GM12878 (cell line): ENCODE data around the gene OVOL1. TPM values are rescaled to one million over a fixed set of nuclear protein-coding genes. Genes with fewer than 3 reads are reported as not detected.

Source experiments
- ATAC-seq: fragments of 200-7000 bp; cut with Tn5 transposase; 3 replicates; pipeline ENCODE4 v1.9.1; 2020; ENCODE audit warnings: mild to moderate bottlenecking, moderate library complexity
- BruUV-seq: library from RNA; stranded (reverse); fragments of 400-500 nt; replicated peaks from 2 replicates; lab custom pipeline; 2021; lab: Mats Ljungman, UMichigan
- CTCF ChIA-PET: fragments of 300-600 bp; sonication (Branson Sonifier 250); formaldehyde crosslinking; extraction: SDS; loops from one replicate; lab custom pipeline; 2021; ENCODE audit warnings: inconsistent platforms; lab: Yijun Ruan, JAX
- POLR2A ChIA-PET: fragments of 350-600 bp; formaldehyde crosslinking; extraction: SDS; loops from one replicate; lab custom pipeline; 2021; ENCODE audit warnings: inconsistent platforms; lab: Charles Lee
- RAD21 ChIA-PET: fragments of 300-600 bp; sonication (Branson Sonifier 250); formaldehyde crosslinking; loops from one replicate; lab custom pipeline; 2023; ENCODE audit warnings: antibody characterized with exemption; ENCODE audit not compliant: unreplicated experiment; lab: Charles Lee
- SMC1A ChIA-PET: fragments of 300-600 bp; sonication (Branson Sonifier 250); formaldehyde crosslinking; loops from one replicate; lab custom pipeline; 2023; ENCODE audit not compliant: unreplicated experiment, uncharacterized antibody; lab: Charles Lee
- DNase-seq: peaks from one replicate; pipeline ENCODE4 v3.0.0-alpha.2; 2011; ENCODE audit warnings: low read depth, low spot score
- FAIRE-seq: peaks from 3 replicates; lab custom pipeline; 2011; peaks lifted over from hg19 to GRCh38; lab: Jason Lieb, UNC
- H2AFZ ChIP-seq: 2 replicates; pipeline ENCODE4 v1.6.0; 2011; ENCODE audit warnings: low read depth, low read length, control low read depth; ENCODE audit not compliant: control insufficient read depth
- H3K27ac ChIP-seq: 2 replicates; pipeline ENCODE4 v1.5.1; 2011; ENCODE audit warnings: control low read depth; ENCODE audit not compliant: control insufficient read depth, insufficient read depth
- H3K27me3 ChIP-seq, 2 experiments: replicated peaks in 1 of 2; 2 replicates each; pipeline versions ENCODE4 v1.6.0 to v1.6.1; 2011; ENCODE audit warnings: low read length in 1 of 2; ENCODE audit not compliant: control insufficient read depth in 2 of 2, insufficient read depth in 2 of 2
- H3K36me3 ChIP-seq, 2 experiments: 2 replicates each; pipeline ENCODE4 v1.5.1; 2011; ENCODE audit warnings: low read length in 1 of 2; ENCODE audit not compliant: control insufficient read depth in 2 of 2, insufficient read depth in 2 of 2
- H3K4me1 ChIP-seq: 2 replicates; pipeline ENCODE4 v1.6.1; 2011; ENCODE audit warnings: mild to moderate bottlenecking, low read length, moderate library complexity, mixed read lengths; ENCODE audit not compliant: control insufficient read depth, insufficient read depth
- H3K4me2 ChIP-seq: 2 replicates; pipeline ENCODE4 v1.6.0; 2011; ENCODE audit warnings: control low read depth; ENCODE audit not compliant: control insufficient read depth, insufficient read depth
- H3K4me3 ChIP-seq: fragments of 200-600 bp; sonication (generic); 2 replicates; pipeline ENCODE4 v1.5.1; 2016
- H3K79me2 ChIP-seq: 2 replicates; pipeline ENCODE4 v1.6.0; 2011; ENCODE audit warnings: low read length; ENCODE audit not compliant: control insufficient read depth, insufficient read depth
- H3K9ac ChIP-seq: 2 replicates; pipeline ENCODE4 v1.8.0; 2011; ENCODE audit warnings: low read length, control low read depth, mixed read lengths; ENCODE audit not compliant: control insufficient read depth, insufficient read depth
- H3K9me3 ChIP-seq: replicated peaks from 3 replicates; pipeline ENCODE4 v1.5.1; 2011; ENCODE audit warnings: mild to moderate bottlenecking, low read length; ENCODE audit not compliant: control insufficient read depth, insufficient read depth
- H4K20me1 ChIP-seq: 2 replicates; pipeline ENCODE4 v1.6.0; 2011; ENCODE audit not compliant: control insufficient read depth, insufficient read depth
- HDGF ChIP-seq: fragments of 450-650 bp; IDR thresholded peaks from 2 replicates; pipeline ENCODE4 v1.6.1; 2016; ENCODE audit warnings: antibody characterized with exemption
- JUNB ChIP-seq: IDR thresholded peaks from 2 replicates; pipeline ENCODE4 v1.6.1; 2016; ENCODE audit warnings: antibody characterized with exemption, mild to moderate bottlenecking
- MEF2B ChIP-seq: fragments of 450-650 bp; IDR thresholded peaks from 2 replicates; pipeline ENCODE4 v1.6.1; 2018; ENCODE audit warnings: mild to moderate bottlenecking, moderate library complexity; ENCODE audit not compliant: partially characterized antibody, poor library complexity, severe bottlenecking
- MYB ChIP-seq: fragments of 150-350 bp; IDR thresholded peaks from 2 replicates; pipeline ENCODE4 v1.6.1; 2014; ENCODE audit warnings: mild to moderate bottlenecking, low read depth, low read length, borderline replicate concordance
- ZNF622 ChIP-seq: fragments of 450-650 bp; IDR thresholded peaks from 2 replicates; pipeline ENCODE4 v1.6.1; 2017; ENCODE audit warnings: mild to moderate bottlenecking, inconsistent platforms
- ZSCAN29 ChIP-seq: fragments of 450-650 bp; IDR thresholded peaks from 2 replicates; pipeline ENCODE4 v1.6.1; 2017; ENCODE audit warnings: mild to moderate bottlenecking, moderate library complexity
- ZZZ3 ChIP-seq: IDR thresholded peaks from 2 replicates; pipeline ENCODE4 v1.6.1; 2011; ENCODE audit warnings: low read depth; ENCODE audit not compliant: control insufficient read depth, insufficient read length
- WGBS: methylation state at CpG from one replicate; pipeline ENCODE4 v1.1.6; 2016; ENCODE audit warnings: low lambda C conversion rate; ENCODE audit not compliant: insufficient replicate concordance, insufficient coverage; ENCODE audit errors: missing lambda C conversion rate; 5-methylcytosine and 5-hydroxymethylcytosine counted together
- in situ Hi-C: fragments of 300-500 bp; cut with MboI; formaldehyde crosslinking; loops from 9 replicates; pipeline ENCODE4 v1.14.3; 2018; ENCODE audit warnings: mixed read lengths
- intact Hi-C: fragments of 100-400 bp; cut with micrococcal nuclease; formaldehyde crosslinking; loops from one replicate; pipeline ENCODE4 v1.14.2; 2022; ENCODE audit not compliant: unreplicated experiment
- polyA plus RNA-seq, 11 experiments: library from polyadenylated mRNA; depleted of rRNA in 4 of 11; unstranded in 6 of 11; stranded (reverse) in 5 of 11; fragments of >200 nt; fragmentation: Nextera tagmentation in 4 of 11; fragmentation: Illumina TruSeq in 1 of 11; extraction: Ambion mirVana in 4 of 11; extraction: Trizol in 1 of 11; gene quantifications; 1 replicate in 1 of 11; 2 replicates in 10 of 11; pipeline versions ENCODE4 v1.2.1 to v1.2.3, GENCODE V29; 2011 to 2016; ENCODE audit warnings: inconsistent platforms in 2 of 11, missing spikeins in 2 of 11, low read depth in 1 of 11
- total RNA-seq, 4 experiments: library from RNA; depleted of rRNA in 3 of 4; stranded (reverse); fragments of >200 nt in 3 of 4; fragmentation: Illumina TruSeq in 1 of 4; extraction: Trizol in 1 of 4; gene quantifications; 2 replicates each; pipeline versions ENCODE4 v1.2.1 to v1.2.3, GENCODE V29; 2013 to 2021
- TF ChIP-seq, protein P1 (sequence below): fragments of 450-650 bp; IDR thresholded peaks from 2 replicates; pipeline ENCODE4 v1.6.1; 2017; ENCODE audit warnings: borderline replicate concordance
- TF ChIP-seq, protein P2 (sequence below): IDR thresholded peaks from 2 replicates; pipeline ENCODE4 v1.6.1; 2012; ENCODE audit warnings: low read depth, low read length, improper control_type of control experiment

The OVOL1 gene
- total and polyA plus RNA-seq, 10 of the 15 experiments (the other 5 are each of a cell fraction or from before 2014, with no cell fraction given), result 0.04 to 0.96 (median 0.09) TPM; not detected in 7

DNA sequence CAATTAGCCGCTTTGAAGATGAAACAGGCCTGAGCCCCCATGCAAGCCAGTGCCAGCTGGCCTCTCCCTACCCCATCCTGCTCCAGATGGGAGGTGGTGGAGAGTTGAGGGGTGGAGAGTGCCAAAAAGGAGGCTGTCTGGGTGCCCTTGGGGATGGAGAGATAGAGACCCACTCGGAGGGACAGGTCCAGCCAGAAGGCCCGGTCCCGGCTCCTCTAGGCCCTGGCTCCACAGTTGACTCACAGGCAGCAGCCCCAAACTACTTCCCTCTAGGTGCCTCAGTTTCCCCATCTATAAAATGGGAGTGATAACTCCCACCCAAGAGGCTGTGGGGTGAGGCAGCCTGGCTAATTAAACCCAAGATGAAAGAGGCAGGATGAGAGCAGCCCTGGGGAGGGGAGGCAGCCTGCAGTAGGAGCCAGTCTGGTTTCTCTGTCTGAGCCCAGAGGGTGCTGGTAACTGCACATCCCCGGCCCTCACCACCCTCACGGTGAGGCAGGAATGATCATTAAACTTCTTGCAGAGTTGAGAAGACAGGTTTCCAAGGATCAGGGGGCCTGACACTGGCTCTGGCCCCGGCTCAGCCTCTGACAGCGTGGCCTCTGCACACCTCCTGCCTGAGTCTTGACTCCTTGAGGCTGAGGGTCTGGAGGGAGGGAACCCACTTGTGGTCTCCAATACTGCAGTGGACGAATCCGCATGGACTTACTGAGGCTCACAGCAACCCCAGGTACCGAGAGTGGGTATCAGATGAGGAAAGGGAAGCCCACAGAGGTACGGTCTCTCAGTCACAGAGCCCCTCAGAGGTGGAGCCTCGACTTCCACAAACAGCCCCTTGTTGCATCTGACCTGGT is 4.7 kb upstream of the OVOL1 start (continued):
- no peak for TF ChIP-seq ZSCAN29
- TF ChIP-seq, all 136 proteins: peak for 0

DNA sequence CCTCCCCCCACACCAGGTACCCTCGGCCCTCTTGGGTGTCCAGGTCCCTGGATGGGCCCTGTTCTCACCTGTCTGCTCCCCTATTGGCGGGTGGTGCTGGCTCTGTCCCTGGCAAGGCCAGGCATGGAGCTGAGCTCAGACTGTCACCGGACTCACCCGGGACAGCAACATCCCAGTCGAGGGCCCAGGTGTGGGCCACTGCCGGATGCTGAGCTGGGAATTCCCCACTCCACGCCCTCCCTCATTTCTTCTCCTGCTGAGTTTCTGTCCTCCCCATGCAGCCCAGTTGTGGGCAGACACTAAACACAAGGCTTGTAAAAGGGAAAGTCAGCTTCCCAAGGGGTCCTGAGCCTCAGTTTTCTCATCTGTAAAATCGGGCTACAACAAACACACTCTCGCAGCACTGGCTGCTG is 4.0 kb upstream of the OVOL1 start:
- no peak for ATAC-seq
- peaks cover 0 to 4% of the 10 kb centered on the region in 2 experiments; a peak in 2 of 4 replicates for H3K36me3 ChIP-seq
- in situ Hi-C loops (no loop called here), intact Hi-C loops (loop anchor here (5.0 kb wide), 1 partner anchor 71 kb away; the partner anchor contains the start of gene KAT5)
- H4K20me1 ChIP-seq, result no peaks in the 10 kb centered on the region; the same call in 1 of the 2 replicates
- H3K27ac ChIP-seq, result no peak overlapping the region
- H3K4me3 ChIP-seq, result no peak overlapping the region
- no peak overlapping the region for H3K9ac ChIP-seq
- ChIA-PET SMC1A (interaction anchor here (0.7 to 1.5 kb wide), 4 partner anchors 9 to 102 kb away, joined by 3 to 9 read pairs (median 4); no protein-coding TSS in a partner anchor), RAD21 (interaction anchor here (0.9 to 1.1 kb wide), 2 partner anchors 9 to 34 kb away, joined by 4 to 5 read pairs; no protein-coding TSS in a partner anchor), CTCF (interaction anchor here (0.7 to 2.7 kb wide), 6 partner anchors 9 to 34 kb away, joined by 3 to 9 read pairs (median 5); no protein-coding TSS in a partner anchor), POLR2A (interaction anchor here (0.5 to 1.5 kb wide), 7 partner anchors 9 to 353 kb away, joined by 3 read pairs; partner anchors contain the start of gene KAT5)
- H3K27me3 ChIP-seq, result peaks cover 8 to 10% of the 10 kb centered on the region in 2 experiments; a peak in 3 of 4 replicates
- TF ChIP-seq MYB, result no peak
- TF ChIP-seq HDGF, result no peak
- TF ChIP-seq MEF2B, result no peak
- TF ChIP-seq, protein P1, sequence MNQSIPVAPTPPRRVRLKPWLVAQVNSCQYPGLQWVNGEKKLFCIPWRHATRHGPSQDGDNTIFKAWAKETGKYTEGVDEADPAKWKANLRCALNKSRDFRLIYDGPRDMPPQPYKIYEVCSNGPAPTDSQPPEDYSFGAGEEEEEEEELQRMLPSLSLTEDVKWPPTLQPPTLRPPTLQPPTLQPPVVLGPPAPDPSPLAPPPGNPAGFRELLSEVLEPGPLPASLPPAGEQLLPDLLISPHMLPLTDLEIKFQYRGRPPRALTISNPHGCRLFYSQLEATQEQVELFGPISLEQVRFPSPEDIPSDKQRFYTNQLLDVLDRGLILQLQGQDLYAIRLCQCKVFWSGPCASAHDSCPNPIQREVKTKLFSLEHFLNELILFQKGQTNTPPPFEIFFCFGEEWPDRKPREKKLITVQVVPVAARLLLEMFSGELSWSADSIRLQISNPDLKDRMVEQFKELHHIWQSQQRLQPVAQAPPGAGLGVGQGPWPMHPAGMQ, result no peak
- TF ChIP-seq JUNB, result no peak
- no peak for TF ChIP-seq ZZZ3
- TF ChIP-seq, protein P2, sequence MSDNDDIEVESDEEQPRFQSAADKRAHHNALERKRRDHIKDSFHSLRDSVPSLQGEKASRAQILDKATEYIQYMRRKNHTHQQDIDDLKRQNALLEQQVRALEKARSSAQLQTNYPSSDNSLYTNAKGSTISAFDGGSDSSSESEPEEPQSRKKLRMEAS, result no peak
- TF ChIP-seq ZNF622, result no peak
- BruUV-seq, result no TSS peak
- no peak overlapping the region for H2AFZ ChIP-seq
- peaks cover 23% of the 10 kb centered on the region for H3K4me1 ChIP-seq
- H3K9me3 ChIP-seq, result no peaks in the 10 kb centered on the region
- WGBS, result 28% methylated on average over 9 of the region's 9 CpGs
- H3K79me2 ChIP-seq, result peaks cover 10% of the 10 kb centered on the region
- no peak for FAIRE-seq
- H3K4me2 ChIP-seq, result no peak overlapping the region
- no peak for DNase-seq
